Uterus (tissue), 2 donors: ENCODE measurements around the gene HPS4.

ENCODE experiments used
- CTCF ChIP-seq, 4 experiments: fragments of 200-600 bp in 2 of 4; fragments of 450-650 bp in 2 of 4; sonication (generic) in 2 of 4; IDR thresholded peaks; one replicate each; pipeline ENCODE4 v1.5.1; 2016 to 2019; ENCODE audit warnings: antibody characterized with exemption in 4 of 4, mild to moderate bottlenecking in 2 of 4, moderate library complexity in 1 of 4
- POLR2A ChIP-seq, 2 donors: fragments of 450-650 bp; IDR thresholded peaks; one replicate each; pipeline ENCODE4 v1.6.1; 2016; ENCODE audit warnings: antibody characterized with exemption in 2 of 2, mild to moderate bottlenecking in 1 of 2, moderate library complexity in 1 of 2

GRCh38 chr22:26489447-26490036 is 6.0 kb upstream of the HPS4 start:
- no peak for TF ChIP-seq CTCF (IDR thresholded peaks at IDR 0.05)
- no peak for TF ChIP-seq POLR2A (IDR thresholded peaks at IDR 0.05)
